ENCODE measurements around the gene TBL3. TPM values are rescaled to one million over a fixed set of nuclear protein-coding genes. Genes with fewer than 3 reads are reported as not detected.
"Not testable (repeated sequence)": the region's sequence is repeated elsewhere in the genome, so short reads cannot be mapped to it uniquely, and the experiment has no call there.

Gene TBL3
- total RNA-seq, 1 experiment from 2014 or later: 26.8 TPM

DNA sequence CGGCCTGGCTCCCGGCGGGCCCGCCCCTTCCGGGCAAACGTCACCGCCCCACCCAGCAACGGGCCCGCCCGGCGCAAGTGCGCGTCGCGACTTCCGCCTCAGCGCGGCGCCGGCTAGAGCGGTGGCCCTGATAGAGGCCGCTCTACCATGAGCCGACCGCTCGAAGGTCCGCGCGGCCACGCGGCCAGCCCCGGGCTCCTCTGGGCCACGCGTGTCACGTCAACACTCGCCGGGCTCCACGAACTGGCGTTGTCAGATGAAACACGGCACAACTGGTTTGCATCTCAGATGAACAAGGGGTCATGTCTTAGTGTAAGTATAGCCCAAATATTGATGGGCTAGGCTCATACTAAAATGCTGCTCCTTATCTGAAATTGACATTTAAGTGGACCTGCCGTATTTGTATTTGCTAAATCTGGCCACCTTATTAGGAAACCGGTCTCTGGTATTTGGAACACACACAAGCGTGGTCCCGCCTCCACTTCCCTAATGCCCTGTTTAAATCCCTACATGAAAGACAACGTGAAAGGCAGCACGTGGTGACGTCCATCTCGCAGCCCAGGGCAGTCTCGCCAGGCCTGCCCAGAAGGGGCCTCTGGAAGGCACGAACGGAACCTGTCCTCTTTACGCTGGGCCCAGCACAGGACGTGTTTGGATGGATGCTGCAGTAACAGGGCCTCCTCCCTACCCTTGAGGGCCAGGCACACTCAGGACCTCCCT is 38.1 kb downstream of the TBL3 start, which contains the start of gene ZNF598:
ZNF598 (minus strand) TSS at position 31 of the 720 bp plus-strand sequence.
- CTCF ChIA-PET: interaction anchor here (0.9 kb wide), 1 partner anchor 13 kb away, joined by 4 read pairs; no protein-coding TSS in a partner anchor
- intact Hi-C loops (cut with micrococcal nuclease): no loop called here

DNA sequence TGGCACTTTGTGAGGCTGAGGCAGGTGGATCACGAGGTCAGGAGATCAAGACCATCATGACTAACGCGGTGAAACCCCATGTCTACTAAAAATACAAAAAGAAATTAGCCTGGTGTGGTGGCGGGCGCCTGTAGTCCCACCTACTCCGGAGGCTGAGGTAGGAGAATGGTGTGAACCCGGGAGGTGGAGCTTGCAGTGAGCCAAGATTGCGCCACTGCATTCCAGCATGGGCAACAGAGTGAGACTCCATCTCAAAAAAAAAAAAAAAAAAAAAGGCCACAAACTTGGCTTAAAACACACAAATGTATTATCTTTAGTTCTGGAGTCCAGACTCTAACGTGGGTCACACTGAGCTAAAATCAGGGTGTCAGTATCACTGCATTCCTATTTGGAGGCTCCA is 39.9 kb downstream of the TBL3 start:
- H3K4me1 Mint-ChIP-seq (ENCODE audit: insufficient read depth, unreplicated experiment): peaks cover 14% of the 10 kb centered on the region
- CTCF ChIA-PET: interaction anchor here (0.6 to 1.6 kb wide), 5 partner anchors 16 to 1305 kb away, joined by 3 to 4 read pairs (median 3); no protein-coding TSS in a partner anchor
- H3K9me3 Mint-ChIP-seq (ENCODE audit: unreplicated experiment); H3K27me3 Mint-ChIP-seq (ENCODE audit: insufficient read depth, unreplicated experiment); DNase-seq (ENCODE audit: unreplicated experiment); BruUV-seq (replicated peaks); intact Hi-C loops (cut with micrococcal nuclease); H3K36me3 Mint-ChIP-seq (ENCODE audit: insufficient read depth, unreplicated experiment); H3K4me3 Mint-ChIP-seq (ENCODE audit: unreplicated experiment): not testable (repeated sequence)
- POLR2A ChIA-PET: interaction anchor here (0.7 to 2.3 kb wide), 5 partner anchors 47 to 143 kb away, joined by 3 to 13 read pairs (median 6); partner anchors contain the start of genes RPS2 and TRAF7
- H3K27ac Mint-ChIP-seq (ENCODE audit: low read depth, unreplicated experiment): peak overlapping the region; percentile 35

More for the DNA sequence above, 38.1 kb downstream of the TBL3 start, which contains the start of gene ZNF598:
- no peaks in the 10 kb centered on the region for H3K9me3 Mint-ChIP-seq (ENCODE audit: unreplicated experiment)
- TSS peak; percentile 85 for BruUV-seq (replicated peaks)
- DNase-seq (ENCODE audit: unreplicated experiment): peak; percentile 86
- H3K4me1 Mint-ChIP-seq (ENCODE audit: insufficient read depth, unreplicated experiment): peaks cover 17% of the 10 kb centered on the region
- peak within 1 kb of the TSS; percentile 97 for H3K27ac Mint-ChIP-seq (ENCODE audit: low read depth, unreplicated experiment)
- H3K4me3 Mint-ChIP-seq (ENCODE audit: unreplicated experiment): peak within 1 kb of the TSS; percentile 79
- POLR2A ChIA-PET: interaction anchor here (0.8 to 4.2 kb wide), 13 partner anchors 14 to 236 kb away, joined by 3 to 72 read pairs (median 13); partner anchors contain the start of genes GFER, NDUFB10, NHERF2 and NTHL1
- H3K36me3 Mint-ChIP-seq (ENCODE audit: insufficient read depth, unreplicated experiment): peaks cover 18% of the 10 kb centered on the region
- TF ChIP-seq, protein P1, sequence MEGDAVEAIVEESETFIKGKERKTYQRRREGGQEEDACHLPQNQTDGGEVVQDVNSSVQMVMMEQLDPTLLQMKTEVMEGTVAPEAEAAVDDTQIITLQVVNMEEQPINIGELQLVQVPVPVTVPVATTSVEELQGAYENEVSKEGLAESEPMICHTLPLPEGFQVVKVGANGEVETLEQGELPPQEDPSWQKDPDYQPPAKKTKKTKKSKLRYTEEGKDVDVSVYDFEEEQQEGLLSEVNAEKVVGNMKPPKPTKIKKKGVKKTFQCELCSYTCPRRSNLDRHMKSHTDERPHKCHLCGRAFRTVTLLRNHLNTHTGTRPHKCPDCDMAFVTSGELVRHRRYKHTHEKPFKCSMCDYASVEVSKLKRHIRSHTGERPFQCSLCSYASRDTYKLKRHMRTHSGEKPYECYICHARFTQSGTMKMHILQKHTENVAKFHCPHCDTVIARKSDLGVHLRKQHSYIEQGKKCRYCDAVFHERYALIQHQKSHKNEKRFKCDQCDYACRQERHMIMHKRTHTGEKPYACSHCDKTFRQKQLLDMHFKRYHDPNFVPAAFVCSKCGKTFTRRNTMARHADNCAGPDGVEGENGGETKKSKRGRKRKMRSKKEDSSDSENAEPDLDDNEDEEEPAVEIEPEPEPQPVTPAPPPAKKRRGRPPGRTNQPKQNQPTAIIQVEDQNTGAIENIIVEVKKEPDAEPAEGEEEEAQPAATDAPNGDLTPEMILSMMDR (IDR thresholded peaks at IDR 0.05; ENCODE audit: unreplicated experiment): no peak
- H3K27me3 Mint-ChIP-seq (ENCODE audit: insufficient read depth, unreplicated experiment): no peaks in the 10 kb centered on the region

DNA sequence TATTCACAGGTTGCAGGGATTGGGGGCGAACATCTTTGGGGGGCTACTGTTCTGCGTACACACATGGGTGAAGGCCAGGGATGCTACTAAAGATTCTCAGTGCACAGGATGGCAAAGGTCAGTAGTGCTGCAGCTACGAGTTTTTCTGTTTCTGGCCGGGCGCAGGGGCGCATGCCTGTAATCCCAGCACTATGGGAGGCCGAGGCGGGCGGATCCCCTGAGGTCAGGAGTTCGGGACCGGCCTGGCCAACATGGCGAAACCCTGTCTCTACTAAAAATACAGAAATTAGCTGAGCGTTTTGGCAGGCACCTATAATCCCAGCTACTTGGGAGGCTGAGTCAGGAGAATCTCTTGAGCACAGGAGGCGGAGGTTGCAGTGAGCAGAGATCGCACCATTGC is 41.7 kb downstream of the TBL3 start:
- TF ChIP-seq, protein P1 (IDR thresholded peaks at IDR 0.05; ENCODE audit: unreplicated experiment): no peak
- intact Hi-C loops (cut with micrococcal nuclease): no loop called here
- ChIA-PET POLR2A (interaction anchor here (1.0 to 2.4 kb wide), 4 partner anchors 34 to 139 kb away, joined by 3 to 14 read pairs (median 7); partner anchors contain the start of genes NTHL1 and TSC2), CTCF (interaction anchor here (1.5 to 2.1 kb wide), 3 partner anchors 9 to 133 kb away, joined by 3 to 11 read pairs (median 11); no protein-coding TSS in a partner anchor)
- BruUV-seq (replicated peaks): no TSS peak
- no peak for DNase-seq (ENCODE audit: unreplicated experiment)
- H3K9me3 Mint-ChIP-seq (ENCODE audit: unreplicated experiment): no peaks in the 10 kb centered on the region
- no peak overlapping the region for H3K4me3 Mint-ChIP-seq (ENCODE audit: unreplicated experiment)
- H3K27me3 Mint-ChIP-seq (ENCODE audit: insufficient read depth, unreplicated experiment): no peaks in the 10 kb centered on the region
- H3K36me3 Mint-ChIP-seq (ENCODE audit: insufficient read depth, unreplicated experiment): no peaks in the 10 kb centered on the region
- no peak overlapping the region for H3K27ac Mint-ChIP-seq (ENCODE audit: low read depth, unreplicated experiment)
- H3K4me1 Mint-ChIP-seq (ENCODE audit: insufficient read depth, unreplicated experiment): peaks cover 6% of the 10 kb centered on the region

DNA sequence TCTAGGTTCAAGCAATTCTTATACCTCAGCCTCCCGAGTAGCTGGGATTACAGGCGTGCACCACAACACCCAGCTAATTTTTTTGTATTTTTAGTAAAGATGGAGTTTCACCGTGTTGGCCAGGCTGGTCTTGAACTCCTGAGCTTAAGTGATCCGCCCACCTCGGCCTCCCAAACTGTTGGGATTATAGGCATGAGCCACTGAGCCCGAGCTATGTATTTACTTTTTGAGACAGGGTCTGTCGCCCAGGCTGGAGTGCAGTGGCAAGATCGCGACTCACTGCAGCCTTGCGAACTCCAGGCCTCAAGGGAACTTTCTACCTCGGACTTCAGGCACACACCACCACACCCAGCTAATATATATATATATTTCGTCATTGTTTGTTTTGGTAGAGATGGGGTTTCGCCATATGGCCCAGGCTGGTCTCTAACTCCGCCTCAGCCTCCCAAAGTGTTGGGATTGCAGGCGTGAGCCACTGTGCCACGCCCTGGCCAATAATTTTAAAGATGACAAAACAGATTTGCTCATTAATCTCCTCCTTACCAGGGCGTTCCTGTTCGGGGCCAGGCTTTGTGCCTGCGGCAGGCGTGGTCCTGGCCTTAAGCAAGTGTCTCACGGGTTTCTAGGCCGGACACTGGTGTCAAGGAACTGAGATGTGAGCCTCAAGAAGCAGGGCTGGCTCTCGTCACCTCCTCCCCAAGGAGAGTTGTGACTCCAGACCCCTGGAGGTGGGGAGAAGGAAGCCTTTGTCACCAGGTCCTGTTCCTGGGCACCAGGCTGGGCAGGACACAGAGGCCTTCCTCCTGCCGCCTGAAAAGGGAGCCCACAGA is 43.5 kb downstream of the TBL3 start:
- intact Hi-C loops (cut with micrococcal nuclease): no loop called here
- CTCF ChIA-PET: interaction anchor here (0.6 to 2.1 kb wide), 3 partner anchors 11 to 894 kb away, joined by 3 to 11 read pairs (median 3); no protein-coding TSS in a partner anchor
- H3K27me3 Mint-ChIP-seq (ENCODE audit: insufficient read depth, unreplicated experiment): no peaks in the 10 kb centered on the region

More for the DNA sequence above, 43.5 kb downstream of the TBL3 start:
- DNase-seq (ENCODE audit: unreplicated experiment): peak; percentile 96
- POLR2A ChIA-PET: interaction anchor here (0.7 to 2.7 kb wide), 13 partner anchors 10 to 140 kb away, joined by 3 to 16 read pairs (median 4); partner anchors contain the start of genes GFER, NOXO1, NTHL1 and RPS2
- no TSS peak for BruUV-seq (replicated peaks)
- TF ChIP-seq, protein P1 (IDR thresholded peaks at IDR 0.05; ENCODE audit: unreplicated experiment): no peak
- Mint-ChIP-seq H3K27ac (ENCODE audit: low read depth, unreplicated experiment) (peak overlapping the region; percentile 96), H3K36me3 (ENCODE audit: insufficient read depth, unreplicated experiment) (no peaks in the 10 kb centered on the region), H3K4me3 (ENCODE audit: unreplicated experiment) (peak overlapping the region; percentile 50), H3K9me3 (ENCODE audit: unreplicated experiment) (no peaks in the 10 kb centered on the region), H3K4me1 (ENCODE audit: insufficient read depth, unreplicated experiment) (peaks cover 6% of the 10 kb centered on the region)

Measured in MCF 10A (cell line).